ENCODE results near the gene SPOCK1. TPM values are rescaled to one million over a fixed set of nuclear protein-coding genes. Genes with fewer than 3 reads are reported as not detected.

The SPOCK1 gene
- polyA plus RNA-seq, 3 donors, result 5.4 to 39.4 (median 14.7) TPM

- 90 to 98% (median 92%) methylated on average over 2 of the region's 2 CpGs for WGBS, 3 donors
- no peak overlapping the region for H3K27ac ChIP-seq (ENCODE audit: low read depth, low read length)
Observed at GRCh38 chr5:137070521-137070920, 428.6 kb downstream of the SPOCK1 start.

DNA sequence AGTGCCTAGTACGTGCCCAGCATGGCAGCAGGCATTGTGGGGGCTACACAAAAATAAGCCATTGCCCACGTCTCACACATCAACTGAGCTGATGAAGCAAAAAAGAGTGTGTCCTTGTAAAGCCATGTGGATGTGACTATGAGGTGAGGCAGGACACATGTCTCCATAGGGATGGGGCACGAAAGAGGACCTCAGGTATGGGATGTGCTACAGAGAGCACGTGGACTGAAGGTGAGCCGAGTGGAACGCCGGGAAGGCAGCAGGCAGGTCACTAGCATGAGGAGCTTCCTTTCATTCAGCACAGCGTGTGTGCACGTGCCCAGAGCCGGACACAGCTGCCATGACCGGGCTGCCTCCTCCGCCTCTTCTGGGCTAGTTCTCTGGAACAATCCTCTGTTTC lies 429.8 kb downstream of the SPOCK1 start:
- H3K27ac ChIP-seq (ENCODE audit: low read depth, low read length), result no peak overlapping the region
- 89 to 94% (median 90%) methylated on average over 12 of the region's 12 CpGs for WGBS, 3 donors

DNA sequence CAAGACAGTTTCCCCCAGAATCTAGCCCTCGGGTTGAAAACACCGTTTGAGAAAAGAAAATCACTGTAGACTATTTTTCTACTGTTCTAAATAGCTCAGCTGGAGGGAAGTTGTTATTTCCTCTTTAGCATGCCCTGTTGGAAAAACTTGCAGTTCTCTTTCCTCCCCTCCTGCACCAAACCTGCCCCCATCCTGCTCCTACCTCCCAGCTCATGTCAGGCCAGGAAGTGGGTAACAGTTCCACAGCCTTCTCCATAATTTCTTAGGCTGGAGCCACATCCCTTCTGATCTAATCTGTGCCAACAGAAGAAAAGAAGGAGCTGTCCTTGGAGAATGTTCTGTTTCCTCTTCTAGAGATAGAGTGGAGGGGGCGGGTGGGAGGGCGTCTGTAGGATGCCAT lies 437.7 kb downstream of the SPOCK1 start:
- WGBS, 3 donors, result 17 to 52% (median 31%) methylated on average over 4 of the region's 4 CpGs
- no peak overlapping the region for H3K27ac ChIP-seq (ENCODE audit: low read depth, low read length)

- H3K27ac ChIP-seq (ENCODE audit: low read depth, low read length), result no peak overlapping the region
- WGBS, 3 donors, result 89 to 92% (median 90%) methylated on average over 4 of the region's 4 CpGs
Observed at GRCh38 chr5:137058089-137058488, 441.0 kb downstream of the SPOCK1 start.

- 82 to 90% (median 86%) methylated on average over 2 of the region's 2 CpGs for WGBS, 3 donors
- H3K27ac ChIP-seq (ENCODE audit: low read depth, low read length), result no peak overlapping the region
Observed at GRCh38 chr5:137056676-137057075, 442.4 kb downstream of the SPOCK1 start.

GRCh38 chr5:137055271-137055872 lies 443.8 kb downstream of the SPOCK1 start:
- 76 to 85% (median 77%) methylated on average over 2 of the region's 2 CpGs for WGBS, 3 donors

GRCh38 chr5:137054792-137055191 lies 444.3 kb downstream of the SPOCK1 start:
- WGBS, 3 donors, result 63 to 89% (median 65%) methylated on average over 3 of the region's 3 CpGs

More at GRCh38 chr5:137055271-137055872, 443.8 kb downstream of the SPOCK1 start:
- no peak overlapping the region for H3K27ac ChIP-seq (ENCODE audit: low read depth, low read length)

DNA sequence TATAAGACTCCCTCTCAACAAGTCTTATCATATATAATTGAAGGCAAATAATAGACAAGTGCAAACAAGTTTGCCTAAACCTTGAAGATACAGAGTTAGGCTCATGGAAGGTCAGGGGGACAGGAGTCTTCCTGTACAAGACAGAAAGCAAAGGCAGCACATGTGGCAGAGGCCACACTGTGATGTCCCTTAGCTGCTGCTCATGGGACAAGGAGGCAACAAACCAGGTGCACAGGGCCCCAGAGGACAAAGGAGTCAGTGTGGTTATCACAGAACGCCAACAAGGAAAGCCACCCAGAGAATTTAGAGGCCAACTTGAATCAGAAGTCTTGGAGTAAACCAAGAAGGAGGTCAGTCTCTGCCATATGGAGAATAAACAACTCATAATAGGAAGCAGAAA lies 444.8 kb downstream of the SPOCK1 start:
- WGBS, 3 donors, result 78 to 83% (median 80%) methylated on average over 1 of the region's 1 CpG
- no peak overlapping the region for H3K27ac ChIP-seq (ENCODE audit: low read depth, low read length)

More at GRCh38 chr5:137054792-137055191, 444.3 kb downstream of the SPOCK1 start:
- no peak overlapping the region for H3K27ac ChIP-seq (ENCODE audit: low read depth, low read length)

GRCh38 chr5:137051161-137051560 lies 448.0 kb downstream of the SPOCK1 start:
- no peak overlapping the region for H3K27ac ChIP-seq (ENCODE audit: low read depth, low read length)
- 70 to 88% (median 83%) methylated on average over 3 of the region's 3 CpGs for WGBS, 3 donors

DNA sequence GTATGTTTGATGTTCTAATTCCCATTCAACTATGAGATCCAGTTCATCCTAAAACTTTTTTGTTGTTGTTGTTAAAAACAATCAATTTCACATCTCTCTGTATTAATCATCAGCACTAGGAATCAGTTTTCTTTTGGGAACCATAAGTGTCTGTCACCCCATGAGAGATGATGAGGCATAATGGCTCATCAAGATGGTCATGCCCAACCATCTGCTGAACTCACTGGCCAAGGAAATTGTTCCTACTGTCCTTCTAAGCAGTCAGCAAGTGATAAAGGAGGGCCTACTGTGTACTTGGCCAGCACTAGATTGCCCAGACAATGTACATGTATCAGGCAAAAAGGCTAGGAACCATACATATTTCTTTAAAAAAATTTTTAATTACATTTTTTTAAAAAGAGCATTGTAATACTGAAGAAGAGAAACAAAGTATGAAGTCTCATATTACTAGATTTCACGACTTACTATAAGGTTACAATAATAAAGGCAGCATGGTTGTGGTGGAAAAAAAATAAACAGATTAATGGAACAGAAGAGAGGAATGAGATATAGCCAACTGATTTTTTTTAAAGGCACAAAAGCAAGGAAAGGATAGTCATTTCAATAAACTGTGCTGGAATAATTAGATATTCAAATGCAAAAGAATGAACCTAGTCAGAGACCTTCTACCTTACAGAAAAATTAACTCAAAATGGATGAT lies 458.3 kb downstream of the SPOCK1 start:
- 71 to 74% (median 72%) methylated on average over 1 of the region's 1 CpG for WGBS, 3 donors
- H3K27ac ChIP-seq (ENCODE audit: low read depth, low read length), result no peak overlapping the region

DNA sequence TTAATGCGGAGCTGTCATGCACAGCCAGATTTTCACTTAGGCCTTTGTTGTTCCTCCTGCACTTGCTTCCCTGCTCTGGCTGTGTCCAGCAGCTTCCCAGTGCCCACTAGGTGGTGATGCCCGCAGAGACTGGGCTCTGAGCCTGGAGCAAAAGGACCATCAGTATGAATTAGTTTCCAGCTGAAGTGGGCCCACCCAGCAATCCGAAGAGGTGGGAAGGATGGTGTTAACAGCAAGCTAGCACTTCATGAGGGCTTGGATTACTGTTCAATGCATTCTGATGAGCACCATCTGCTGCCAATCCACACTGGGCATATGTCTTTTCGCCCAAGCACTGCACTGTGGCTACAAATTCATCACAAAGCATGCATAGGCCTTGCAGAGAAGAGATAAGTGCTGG lies 459.1 kb downstream of the SPOCK1 start:
- H3K27ac ChIP-seq (ENCODE audit: low read depth, low read length), result no peak overlapping the region
- WGBS, 3 donors, result 78 to 87% (median 78%) methylated on average over 4 of the region's 4 CpGs

GRCh38 chr5:137037848-137038247 lies 461.3 kb downstream of the SPOCK1 start:
- H3K27ac ChIP-seq (ENCODE audit: low read depth, low read length), result no peak overlapping the region
- 66 to 70% (median 68%) methylated on average over 2 of the region's 2 CpGs for WGBS, 3 donors

- H3K27ac ChIP-seq (ENCODE audit: low read depth, low read length), result no peak overlapping the region
- WGBS, 3 donors, result 21 to 33% (median 32%) methylated on average over 7 of the region's 7 CpGs
Observed at GRCh38 chr5:137036640-137037039, 462.5 kb downstream of the SPOCK1 start.

DNA sequence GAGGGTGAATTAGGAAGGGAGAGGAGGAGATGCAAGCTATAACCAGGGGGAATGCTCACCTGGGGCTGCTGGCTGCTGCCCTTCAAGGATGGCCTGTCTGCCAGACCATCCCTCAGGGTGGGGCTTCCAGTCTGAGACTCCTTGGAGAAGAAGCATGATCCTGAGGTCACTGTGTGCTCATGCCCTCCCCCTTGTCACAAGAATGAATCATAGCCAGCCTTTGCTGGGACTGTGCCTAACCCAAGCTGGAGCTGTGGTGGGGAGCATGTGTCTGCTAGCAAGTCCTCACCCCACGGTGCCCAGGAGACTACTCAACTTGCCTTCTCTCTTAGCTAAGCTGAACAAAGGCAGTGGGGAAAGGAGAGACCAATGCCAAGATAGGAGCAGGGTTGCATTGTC lies 463.6 kb downstream of the SPOCK1 start:
- WGBS, 3 donors, result 58 to 73% (median 63%) methylated on average over 1 of the region's 1 CpG
- H3K27ac ChIP-seq (ENCODE audit: low read depth, low read length), result no peak overlapping the region

- 87 to 92% (median 90%) methylated on average over 10 of the region's 10 CpGs for WGBS, 3 donors
- H3K27ac ChIP-seq (ENCODE audit: low read depth, low read length), result no peak overlapping the region
Observed at GRCh38 chr5:137034764-137035479, 464.2 kb downstream of the SPOCK1 start.

DNA sequence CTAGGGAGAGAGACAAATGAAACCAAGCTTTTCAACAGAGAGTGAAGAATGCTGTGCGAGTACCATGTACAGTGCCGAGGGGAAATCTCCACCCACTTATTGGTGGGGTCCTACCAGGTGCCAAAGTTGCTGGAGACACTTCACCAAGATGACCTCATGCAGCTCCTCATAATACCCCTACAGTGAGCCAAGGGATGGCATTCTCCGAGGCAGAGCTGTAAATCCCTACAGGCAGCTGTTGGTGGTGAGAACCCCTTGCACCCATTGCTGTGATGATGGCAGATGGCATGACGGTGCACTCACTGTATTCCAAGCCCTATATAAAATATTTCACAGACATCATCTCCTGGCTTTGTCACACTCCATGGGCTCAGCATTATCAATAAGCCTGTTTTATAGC lies 464.9 kb downstream of the SPOCK1 start:
- WGBS, 3 donors, result 89 to 97% (median 94%) methylated on average over 4 of the region's 4 CpGs
- no peak overlapping the region for H3K27ac ChIP-seq (ENCODE audit: low read depth, low read length)

DNA sequence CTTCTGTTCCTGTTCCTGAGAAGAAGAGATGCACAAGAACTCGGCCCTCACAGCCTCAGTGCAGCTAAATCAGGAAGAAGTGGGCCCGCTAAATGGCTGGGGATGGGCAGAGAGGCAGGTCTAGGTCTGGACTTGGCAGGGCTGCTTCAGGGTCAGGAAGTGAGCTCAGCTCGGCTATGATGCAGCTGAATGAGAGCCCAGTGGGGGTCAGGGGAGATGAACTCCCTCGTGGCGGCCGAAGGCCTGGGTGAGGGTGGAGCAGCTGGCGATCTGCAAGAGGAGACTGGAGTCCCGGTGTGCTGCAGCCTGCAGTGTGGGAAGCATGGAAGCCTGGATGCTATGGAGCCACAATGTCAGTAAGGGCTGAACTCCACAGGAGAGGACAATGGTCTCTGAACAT lies 466.2 kb downstream of the SPOCK1 start:
- H3K27ac ChIP-seq (ENCODE audit: low read depth, low read length), result no peak overlapping the region
- WGBS, 3 donors, result 70 to 81% (median 77%) methylated on average over 8 of the region's 8 CpGs

GRCh38 chr5:137027758-137028157 lies 471.4 kb downstream of the SPOCK1 start:
- 22 to 59% (median 57%) methylated on average over 1 of the region's 1 CpG for WGBS, 3 donors
- H3K27ac ChIP-seq (ENCODE audit: low read depth, low read length), result no peak overlapping the region

- no peak overlapping the region for H3K27ac ChIP-seq (ENCODE audit: low read depth, low read length)
- 76 to 92% (median 86%) methylated on average over 2 of the region's 2 CpGs for WGBS, 3 donors
Observed at GRCh38 chr5:137026296-137026695, 472.8 kb downstream of the SPOCK1 start.
